KMS-11 (cell line): ENCODE measurements around the gene PXYLP1.

Source experiments
- H2AFZ ChIP-seq: fragments of 200-600 bp; sonication (generic); 2 replicates; pipeline ENCODE4 v1.6.1; 2016; ENCODE audit warnings: antibody characterized with exemption, mixed run types, low read depth
- H3K27ac ChIP-seq: fragments of 200-600 bp; sonication (generic); 2 replicates; pipeline ENCODE4 v1.6.1; 2016; ENCODE audit warnings: mild to moderate bottlenecking, mixed run types
- H3K27me3 ChIP-seq: fragments of 200-600 bp; sonication (generic); 2 replicates; pipeline ENCODE4 v1.6.1; 2017; ENCODE audit warnings: mild to moderate bottlenecking, low read depth, mixed run types, moderate library complexity; ENCODE audit not compliant: insufficient read depth
- H3K36me3 ChIP-seq: fragments of 200-600 bp; sonication (generic); 2 replicates; pipeline ENCODE4 v1.6.1; 2017; ENCODE audit warnings: mild to moderate bottlenecking, mixed run types; ENCODE audit not compliant: insufficient read depth
- H3K4me1 ChIP-seq: fragments of 200-600 bp; sonication (generic); 2 replicates; pipeline ENCODE4 v1.6.1; 2016; ENCODE audit warnings: mild to moderate bottlenecking, low read depth, mixed run types; ENCODE audit not compliant: poor library complexity, severe bottlenecking
- H3K4me2 ChIP-seq: fragments of 200-600 bp; sonication (generic); 2 replicates; pipeline ENCODE4 v1.7.0; 2016; ENCODE audit warnings: mild to moderate bottlenecking, mixed run types
- H3K4me3 ChIP-seq: fragments of 200-600 bp; sonication (generic); IDR thresholded peaks from 2 replicates; pipeline ENCODE4 v1.6.1; 2017; ENCODE audit warnings: low read depth, low read length, mixed read lengths; ENCODE audit not compliant: insufficient read depth
- H3K79me2 ChIP-seq: fragments of 200-600 bp; sonication (generic); 2 replicates; pipeline ENCODE4 v1.6.1; 2016; ENCODE audit warnings: low read depth, mixed run types; ENCODE audit not compliant: insufficient read depth
- H3K9ac ChIP-seq: fragments of 200-600 bp; sonication (generic); 2 replicates; pipeline ENCODE4 v1.6.1; 2016; ENCODE audit warnings: mild to moderate bottlenecking, mixed run types
- H4K20me1 ChIP-seq: fragments of 200-600 bp; sonication (generic); 2 replicates; pipeline ENCODE4 v1.6.1; 2016; ENCODE audit warnings: mild to moderate bottlenecking, mixed run types; ENCODE audit not compliant: insufficient read depth
- TF ChIP-seq, protein P1 (sequence below): fragments of 200-600 bp; sonication (generic); conservative IDR thresholded peaks from 2 replicates; pipeline ENCODE4 v1.6.1; 2017; ENCODE audit warnings: low read depth, mild to moderate bottlenecking, antibody characterized with exemption, low read length, moderate library complexity, mixed read lengths

Gene PXYLP1

GRCh38 chr3:141246958-141247301, 15.3 kb downstream of the PXYLP1 start:
- H3K27ac ChIP-seq, result no peak overlapping the region
- no peak overlapping the region for H3K4me3 ChIP-seq
- H3K79me2 ChIP-seq, result no peaks in the 10 kb centered on the region
- TF ChIP-seq, protein P1, sequence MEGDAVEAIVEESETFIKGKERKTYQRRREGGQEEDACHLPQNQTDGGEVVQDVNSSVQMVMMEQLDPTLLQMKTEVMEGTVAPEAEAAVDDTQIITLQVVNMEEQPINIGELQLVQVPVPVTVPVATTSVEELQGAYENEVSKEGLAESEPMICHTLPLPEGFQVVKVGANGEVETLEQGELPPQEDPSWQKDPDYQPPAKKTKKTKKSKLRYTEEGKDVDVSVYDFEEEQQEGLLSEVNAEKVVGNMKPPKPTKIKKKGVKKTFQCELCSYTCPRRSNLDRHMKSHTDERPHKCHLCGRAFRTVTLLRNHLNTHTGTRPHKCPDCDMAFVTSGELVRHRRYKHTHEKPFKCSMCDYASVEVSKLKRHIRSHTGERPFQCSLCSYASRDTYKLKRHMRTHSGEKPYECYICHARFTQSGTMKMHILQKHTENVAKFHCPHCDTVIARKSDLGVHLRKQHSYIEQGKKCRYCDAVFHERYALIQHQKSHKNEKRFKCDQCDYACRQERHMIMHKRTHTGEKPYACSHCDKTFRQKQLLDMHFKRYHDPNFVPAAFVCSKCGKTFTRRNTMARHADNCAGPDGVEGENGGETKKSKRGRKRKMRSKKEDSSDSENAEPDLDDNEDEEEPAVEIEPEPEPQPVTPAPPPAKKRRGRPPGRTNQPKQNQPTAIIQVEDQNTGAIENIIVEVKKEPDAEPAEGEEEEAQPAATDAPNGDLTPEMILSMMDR, result no peak
- H3K4me2 ChIP-seq, result no peak overlapping the region
- no peaks in the 10 kb centered on the region for H3K36me3 ChIP-seq
- no peaks in the 10 kb centered on the region for H3K27me3 ChIP-seq
- no peak overlapping the region for H3K9ac ChIP-seq
- H3K4me1 ChIP-seq, result no peaks in the 10 kb centered on the region
- no peaks in the 10 kb centered on the region for H4K20me1 ChIP-seq
- H2AFZ ChIP-seq, result no peak overlapping the region

DNA sequence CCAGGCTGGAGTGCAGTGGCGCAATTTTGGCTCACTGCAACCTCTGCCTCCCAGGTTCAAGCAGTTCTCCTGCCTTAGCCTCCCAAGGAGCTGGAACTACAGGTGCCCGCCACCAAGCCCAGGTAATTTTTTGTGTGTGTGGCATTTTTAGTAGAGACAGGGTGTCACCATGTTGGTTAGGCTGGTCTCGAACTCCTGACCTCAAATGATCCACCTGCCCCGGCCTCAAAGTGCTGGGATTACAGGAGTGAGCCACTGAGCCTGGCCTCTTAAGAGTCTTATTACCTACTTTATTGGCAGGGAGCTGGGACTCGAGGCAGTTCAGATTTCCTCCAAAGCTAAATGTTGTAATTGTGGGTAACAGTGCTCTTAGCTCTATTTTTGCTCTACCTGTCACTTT, 16.4 kb downstream of the PXYLP1 start:
- no peak overlapping the region for H3K4me2 ChIP-seq
- H3K27me3 ChIP-seq, result no peaks in the 10 kb centered on the region
- H3K9ac ChIP-seq, result no peak overlapping the region
- no peak overlapping the region for H2AFZ ChIP-seq
- no peak overlapping the region for H3K4me3 ChIP-seq
- TF ChIP-seq, protein P1, result no peak
- no peaks in the 10 kb centered on the region for H3K4me1 ChIP-seq
- no peaks in the 10 kb centered on the region for H4K20me1 ChIP-seq
- H3K36me3 ChIP-seq, result no peaks in the 10 kb centered on the region
- H3K79me2 ChIP-seq, result no peaks in the 10 kb centered on the region
- H3K27ac ChIP-seq, result no peak overlapping the region

- TF ChIP-seq, protein P1, result no peak
These were observed 17.4 kb downstream of the PXYLP1 start for GRCh38 chr3:141249041-141249440.

DNA sequence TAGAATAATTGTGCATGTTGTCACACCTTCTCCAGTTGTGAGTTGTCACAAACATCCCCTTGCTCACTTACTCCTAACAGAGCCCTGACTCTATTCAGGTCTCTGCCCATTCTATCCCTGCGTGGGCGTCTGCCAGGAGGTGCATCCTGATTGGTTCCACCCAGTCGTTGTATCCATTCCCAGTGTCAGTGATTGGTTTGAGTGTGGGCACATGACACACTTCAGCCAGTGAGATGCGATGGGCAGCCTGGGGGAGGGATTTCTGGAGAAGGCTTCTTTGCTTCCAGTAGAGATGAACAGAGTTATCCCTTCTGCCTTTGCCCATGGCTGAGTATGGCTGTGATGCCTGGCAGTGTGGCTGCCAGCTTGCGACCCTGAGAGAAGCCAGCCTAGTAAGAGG, 18.7 kb downstream of the PXYLP1 start:
- no peak overlapping the region for H3K4me3 ChIP-seq
- H2AFZ ChIP-seq, result no peak overlapping the region
- no peak overlapping the region for H3K4me2 ChIP-seq
- no peak overlapping the region for H3K9ac ChIP-seq
- no peaks in the 10 kb centered on the region for H3K36me3 ChIP-seq
- no peaks in the 10 kb centered on the region for H3K79me2 ChIP-seq
- no peaks in the 10 kb centered on the region for H4K20me1 ChIP-seq
- H3K27ac ChIP-seq, result no peak overlapping the region
- TF ChIP-seq, protein P1, result no peak
- peaks cover 3% of the 10 kb centered on the region for H3K4me1 ChIP-seq
- H3K27me3 ChIP-seq, result no peaks in the 10 kb centered on the region

More at GRCh38 chr3:141249041-141249440, 17.4 kb downstream of the PXYLP1 start:
- H3K4me2 ChIP-seq, result no peak overlapping the region
- H3K4me1 ChIP-seq, result no peaks in the 10 kb centered on the region
- H3K4me3 ChIP-seq, result no peak overlapping the region
- no peaks in the 10 kb centered on the region for H3K79me2 ChIP-seq
- H3K27ac ChIP-seq, result no peak overlapping the region
- no peak overlapping the region for H3K9ac ChIP-seq
- no peaks in the 10 kb centered on the region for H4K20me1 ChIP-seq
- no peak overlapping the region for H2AFZ ChIP-seq
- H3K36me3 ChIP-seq, result no peaks in the 10 kb centered on the region
- no peaks in the 10 kb centered on the region for H3K27me3 ChIP-seq
